ENCODE results near the gene SEMA4D.

Gene SEMA4D, protein sequence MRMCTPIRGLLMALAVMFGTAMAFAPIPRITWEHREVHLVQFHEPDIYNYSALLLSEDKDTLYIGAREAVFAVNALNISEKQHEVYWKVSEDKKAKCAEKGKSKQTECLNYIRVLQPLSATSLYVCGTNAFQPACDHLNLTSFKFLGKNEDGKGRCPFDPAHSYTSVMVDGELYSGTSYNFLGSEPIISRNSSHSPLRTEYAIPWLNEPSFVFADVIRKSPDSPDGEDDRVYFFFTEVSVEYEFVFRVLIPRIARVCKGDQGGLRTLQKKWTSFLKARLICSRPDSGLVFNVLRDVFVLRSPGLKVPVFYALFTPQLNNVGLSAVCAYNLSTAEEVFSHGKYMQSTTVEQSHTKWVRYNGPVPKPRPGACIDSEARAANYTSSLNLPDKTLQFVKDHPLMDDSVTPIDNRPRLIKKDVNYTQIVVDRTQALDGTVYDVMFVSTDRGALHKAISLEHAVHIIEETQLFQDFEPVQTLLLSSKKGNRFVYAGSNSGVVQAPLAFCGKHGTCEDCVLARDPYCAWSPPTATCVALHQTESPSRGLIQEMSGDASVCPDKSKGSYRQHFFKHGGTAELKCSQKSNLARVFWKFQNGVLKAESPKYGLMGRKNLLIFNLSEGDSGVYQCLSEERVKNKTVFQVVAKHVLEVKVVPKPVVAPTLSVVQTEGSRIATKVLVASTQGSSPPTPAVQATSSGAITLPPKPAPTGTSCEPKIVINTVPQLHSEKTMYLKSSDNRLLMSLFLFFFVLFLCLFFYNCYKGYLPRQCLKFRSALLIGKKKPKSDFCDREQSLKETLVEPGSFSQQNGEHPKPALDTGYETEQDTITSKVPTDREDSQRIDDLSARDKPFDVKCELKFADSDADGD

DNA sequence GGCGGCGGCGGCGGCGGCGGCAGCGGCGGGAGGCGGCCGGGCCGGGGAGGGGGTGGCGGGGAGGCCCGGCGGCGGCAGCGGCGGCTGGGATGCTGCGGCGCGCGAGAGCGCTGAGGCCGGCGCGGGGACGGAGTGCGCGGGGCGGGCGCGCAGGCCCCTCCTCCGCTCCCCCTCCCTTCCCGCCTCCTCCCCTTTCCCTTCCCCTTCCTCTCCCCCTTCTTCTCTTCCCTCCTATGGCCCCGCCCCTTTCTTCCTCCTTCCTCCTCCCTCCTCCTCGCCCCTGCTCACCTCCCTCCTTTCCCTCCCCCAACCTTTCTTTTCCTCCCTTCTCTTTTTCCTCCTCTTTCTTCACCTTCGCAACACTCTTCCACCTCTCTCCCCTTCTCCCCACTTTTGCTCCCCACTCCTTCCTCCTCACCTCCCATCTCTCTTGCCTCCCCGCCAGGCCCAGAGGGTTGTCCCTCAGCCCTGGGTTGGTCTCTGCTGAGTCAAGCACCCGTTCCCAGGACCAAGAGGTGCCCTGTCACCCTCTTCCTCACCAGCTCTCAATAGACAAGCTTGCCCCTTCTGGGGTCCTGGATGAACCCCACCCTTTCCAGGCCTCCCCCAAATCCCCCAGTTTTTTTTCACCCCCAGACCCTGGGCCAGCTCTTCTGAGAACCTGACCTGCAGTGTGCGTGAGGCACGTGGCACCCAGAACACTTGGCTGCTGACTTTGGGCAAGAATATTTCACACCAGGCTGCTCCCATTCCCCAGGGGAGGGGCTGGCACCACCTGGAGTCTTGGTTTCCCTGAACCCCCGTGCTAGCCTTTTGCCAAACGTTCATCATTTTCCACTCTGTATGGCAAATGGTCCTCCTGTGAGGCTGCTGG lies at the start of gene SEMA4D:
Gene SEMA4D, minus strand, starts transcription at position 136 of the 874 bp plus-strand sequence. CDS start 92,657 bp downstream, outside the sequence.
- no peak for DNase-seq

DNA sequence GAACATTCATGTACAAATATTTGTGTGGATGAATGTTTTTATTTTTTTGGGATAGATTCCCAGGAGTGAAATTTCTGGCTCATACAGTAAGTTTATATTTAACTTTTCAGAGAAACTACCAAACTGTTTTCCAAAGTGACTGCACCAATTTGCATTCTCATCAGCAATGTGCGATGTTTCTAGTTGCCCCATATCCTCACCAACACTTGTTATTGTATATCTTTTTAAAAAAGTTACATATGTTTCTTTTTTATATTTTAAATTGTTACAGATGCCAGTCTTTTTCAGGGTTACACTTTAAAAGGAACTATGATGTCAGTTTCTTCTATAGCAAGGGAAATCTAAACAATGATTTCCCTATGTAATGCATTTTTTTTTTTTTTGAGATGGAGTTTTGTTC lies 49.1 kb upstream of the SEMA4D start:
- no peak for DNase-seq

DNA sequence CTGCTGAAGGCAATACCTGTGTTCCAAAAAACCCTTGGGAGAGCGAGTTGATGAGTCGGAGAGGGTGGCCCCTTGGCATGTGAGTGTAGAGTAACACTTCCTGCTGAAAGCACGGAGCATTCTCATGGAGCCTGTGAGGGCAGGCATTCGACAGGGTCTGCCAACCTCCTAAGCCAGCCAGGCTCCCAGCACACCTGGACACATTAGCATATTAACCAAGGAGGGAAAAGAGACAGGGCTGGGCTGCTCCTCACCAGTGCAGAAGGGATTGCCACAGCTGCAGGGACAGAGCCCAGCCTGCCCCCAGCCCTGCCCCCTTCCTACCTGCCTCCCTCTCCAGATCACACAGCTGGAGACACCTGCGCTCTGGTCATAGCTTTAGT lies 46.4 kb upstream of the SEMA4D start:
- no peak for DNase-seq

DNA sequence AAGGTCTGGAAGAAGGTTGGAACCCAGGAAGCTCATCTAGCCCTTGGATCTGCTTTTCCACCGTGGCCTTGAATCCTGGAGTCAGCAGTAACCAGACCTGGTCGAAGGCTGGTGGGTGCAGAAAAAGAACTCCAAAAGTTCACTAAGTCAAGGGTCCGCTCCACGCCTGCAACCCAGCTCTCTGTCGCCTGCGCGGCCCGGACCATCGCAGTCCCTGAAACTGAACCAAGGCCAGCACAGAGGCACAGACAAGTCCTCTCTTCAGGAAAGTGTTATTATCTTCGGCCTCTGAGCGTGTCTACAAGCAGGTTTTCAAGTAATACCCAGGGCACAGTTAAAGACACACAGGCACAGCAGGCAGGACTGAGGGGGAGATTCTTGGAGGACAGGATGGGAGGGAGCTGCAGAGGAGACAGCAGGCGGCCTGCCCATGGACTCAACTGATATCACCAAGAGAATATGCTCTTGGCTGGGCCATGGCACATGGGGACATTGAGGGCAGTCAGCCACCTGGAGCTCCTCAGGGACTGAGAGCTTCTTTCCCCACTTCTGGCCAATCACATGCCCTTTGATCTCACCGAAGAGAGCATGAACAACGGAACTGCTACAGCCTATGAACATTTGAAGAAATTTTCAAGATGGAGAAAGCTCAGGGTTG lies 45.8 kb upstream of the SEMA4D start:
- DNase-seq: no peak

DNA sequence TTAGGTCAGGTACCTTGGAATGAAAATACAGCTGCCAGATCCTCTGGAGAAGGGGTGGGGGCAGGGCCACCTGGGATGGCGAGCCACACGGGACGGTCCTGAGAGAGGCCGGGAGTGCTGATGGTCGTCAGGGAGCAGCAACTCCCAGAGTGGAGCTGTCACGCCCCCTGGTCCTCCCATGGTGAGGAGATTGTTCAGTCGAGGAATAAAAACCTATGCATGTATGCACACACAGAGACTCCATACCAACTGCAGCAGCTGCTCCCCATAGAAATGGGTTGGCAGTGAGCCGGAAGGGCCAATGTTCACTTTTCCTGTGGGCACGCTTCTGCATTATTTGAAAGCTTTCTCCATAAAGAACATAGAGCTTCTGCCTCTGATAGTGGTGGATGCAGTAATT lies 45.2 kb upstream of the SEMA4D start:
- DNase-seq: no peak

DNA sequence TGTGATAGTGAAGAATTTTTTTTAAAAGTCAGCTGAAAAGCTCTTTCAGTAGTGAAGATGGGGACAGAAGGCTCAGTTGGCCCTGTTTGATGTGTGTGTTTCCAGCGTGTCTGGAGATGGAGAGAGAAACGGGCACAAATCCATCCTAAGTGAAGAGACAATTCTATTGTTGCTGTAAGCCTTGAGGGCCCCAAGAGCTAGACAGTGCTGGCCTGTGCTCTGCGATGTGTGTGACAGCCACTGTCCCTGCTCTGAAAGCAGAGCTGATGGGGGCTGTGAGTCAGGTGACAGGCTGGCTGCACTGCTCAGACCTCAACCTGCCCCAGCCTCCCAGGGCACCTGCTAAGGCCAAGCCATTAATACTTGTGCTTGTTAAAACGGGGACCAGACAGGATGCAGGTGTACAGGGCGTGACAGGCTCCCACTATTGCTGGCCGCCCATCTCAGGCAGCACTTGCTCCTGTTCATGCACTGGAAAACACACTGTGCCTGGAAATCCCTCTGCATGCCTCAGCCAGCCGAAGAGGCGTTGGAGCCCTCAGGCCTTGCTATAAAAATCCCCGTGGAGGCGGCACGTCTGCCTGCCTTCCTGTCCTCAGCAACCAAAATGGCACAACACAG lies 44.6 kb upstream of the SEMA4D start:
- DNase-seq: no peak

DNA sequence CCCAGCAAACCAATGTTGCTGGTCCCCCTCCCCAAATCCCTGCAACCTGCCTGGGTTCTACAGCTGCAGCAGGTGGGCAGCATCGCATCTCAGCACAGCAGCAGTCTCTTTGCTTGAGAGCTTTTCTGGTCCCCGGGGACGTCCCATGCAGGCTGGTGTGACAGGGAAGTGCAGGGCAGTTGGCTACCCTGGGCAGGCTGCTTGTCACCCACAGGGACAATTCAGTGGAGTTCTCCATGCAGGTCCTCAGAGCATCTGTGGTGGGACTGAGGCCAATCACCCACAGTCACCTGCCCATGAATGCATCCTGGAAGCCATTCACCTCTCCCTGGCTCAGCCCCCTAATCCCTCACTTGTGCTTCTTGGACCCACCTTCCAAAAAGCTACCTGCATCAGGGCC lies 43.9 kb upstream of the SEMA4D start:
- no peak for DNase-seq

DNA sequence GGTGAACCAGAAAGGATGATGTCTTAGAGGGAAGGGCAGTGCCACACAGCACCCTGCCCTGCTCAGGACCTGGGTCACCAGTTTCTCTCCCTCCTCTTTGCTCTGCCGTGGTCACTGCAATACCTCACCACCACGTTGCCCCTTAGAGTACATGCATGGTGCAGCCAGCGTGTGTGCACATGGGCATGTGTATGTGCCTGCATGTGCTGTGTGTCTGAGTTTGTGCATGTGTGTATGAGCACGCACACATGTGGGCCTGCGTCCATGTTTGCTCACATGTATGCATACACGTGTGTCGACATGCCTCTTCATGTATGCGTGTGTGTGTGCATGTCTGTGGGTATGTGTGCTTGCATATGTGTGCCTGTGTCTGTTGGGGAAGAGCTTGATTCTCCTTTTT lies 41.5 kb upstream of the SEMA4D start:
- no peak for DNase-seq

DNA sequence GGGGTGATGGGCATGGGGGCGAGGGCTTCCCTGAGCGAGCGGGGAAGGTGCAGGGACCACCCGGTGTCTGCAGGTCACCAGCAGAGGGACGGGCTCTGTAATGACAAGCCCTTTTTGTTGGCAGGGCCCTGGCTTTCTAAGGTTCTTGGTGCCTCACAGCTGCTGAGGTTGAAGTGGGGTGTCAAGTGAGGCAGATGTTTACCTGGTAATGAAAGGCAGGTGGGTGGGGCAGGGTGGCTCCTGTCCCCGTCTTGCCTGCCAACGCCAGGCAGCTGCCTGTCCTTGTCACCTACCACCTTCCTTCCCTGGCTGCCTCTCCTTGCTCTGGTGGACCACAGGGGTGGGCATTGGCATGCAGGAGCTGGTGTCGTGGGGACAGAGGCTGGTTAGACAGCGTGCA lies 41.0 kb upstream of the SEMA4D start:
- no peak for DNase-seq

DNA sequence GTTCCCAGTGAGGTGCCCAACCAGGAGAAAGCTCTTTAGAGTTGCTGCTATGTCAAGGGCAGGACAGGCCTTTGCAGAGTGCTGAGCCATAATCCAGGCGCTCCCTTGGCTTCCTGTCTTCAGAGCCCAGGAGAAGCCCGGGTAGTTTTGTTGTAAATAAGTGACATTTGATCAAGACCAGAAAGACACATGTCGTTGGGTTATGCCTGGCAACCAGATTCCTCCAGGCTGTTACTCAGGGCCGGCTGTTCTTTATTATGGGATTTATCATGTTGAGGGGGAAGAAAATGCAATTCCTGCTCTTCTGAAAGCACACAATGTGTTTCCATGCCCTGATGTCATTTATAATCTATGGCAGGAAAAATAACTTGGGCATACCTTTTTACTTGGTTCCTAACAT lies 39.3 kb upstream of the SEMA4D start:
- no peak for DNase-seq

DNA sequence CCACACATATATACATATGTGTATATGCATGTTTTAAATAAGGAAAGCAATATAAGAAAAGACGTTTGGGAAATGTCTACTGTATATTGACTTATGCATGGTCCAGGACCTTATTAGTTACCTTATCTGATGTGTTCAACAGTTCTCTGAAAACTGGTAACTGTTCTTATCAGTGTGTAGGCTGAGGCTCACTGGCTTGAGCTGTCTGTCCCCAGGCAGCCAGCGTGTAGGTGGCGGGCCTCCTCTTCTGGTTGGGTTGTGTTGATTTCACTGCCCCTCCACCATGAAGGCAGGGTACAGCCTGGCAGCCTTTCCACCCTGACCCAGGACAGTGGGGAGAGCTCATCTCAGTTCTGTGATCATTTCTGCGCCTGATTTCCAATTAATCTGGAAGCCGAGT lies 38.7 kb upstream of the SEMA4D start:
- DNase-seq: no peak

DNA sequence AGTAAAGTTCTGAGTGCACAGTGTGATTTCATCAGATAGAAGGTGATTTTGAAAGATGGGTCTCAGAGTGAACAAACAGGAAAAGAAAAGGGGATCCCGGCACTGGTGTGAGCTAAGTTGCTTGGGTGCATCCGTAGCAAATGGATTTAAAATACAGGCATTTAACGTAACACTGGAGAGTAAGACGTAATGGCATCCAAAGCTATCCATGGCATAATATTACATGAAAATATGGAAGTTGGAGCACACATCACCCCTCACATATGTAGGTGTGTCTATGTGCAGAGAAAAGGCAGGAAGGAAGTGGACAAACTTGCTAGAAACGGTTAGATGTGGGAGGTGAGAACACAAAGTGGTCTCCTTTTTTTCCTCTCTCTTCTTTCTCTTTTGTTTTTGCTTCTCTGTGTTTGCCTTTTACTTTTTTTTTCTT lies 38.2 kb upstream of the SEMA4D start:
- DNase-seq: no peak

DNA sequence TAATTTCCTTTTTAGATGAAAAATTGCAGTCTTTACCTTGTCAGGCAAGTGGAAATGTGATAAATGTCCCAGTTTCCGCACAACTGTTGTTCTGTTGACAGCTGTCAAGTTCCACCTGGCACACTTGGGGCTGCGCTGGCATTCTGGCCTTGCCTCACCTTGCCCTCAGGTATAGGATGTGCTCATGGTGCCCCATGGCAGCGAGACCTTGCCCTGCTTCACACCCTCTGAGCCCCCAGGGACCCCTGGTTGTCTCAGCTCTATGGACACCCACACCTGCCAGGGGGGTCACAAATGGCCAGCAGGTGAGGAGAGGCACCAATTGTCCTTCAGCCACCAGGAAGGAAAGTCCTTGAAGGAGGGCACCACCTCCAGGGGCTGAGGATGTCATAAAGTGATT lies 37.5 kb upstream of the SEMA4D start:
- no peak for DNase-seq

DNA sequence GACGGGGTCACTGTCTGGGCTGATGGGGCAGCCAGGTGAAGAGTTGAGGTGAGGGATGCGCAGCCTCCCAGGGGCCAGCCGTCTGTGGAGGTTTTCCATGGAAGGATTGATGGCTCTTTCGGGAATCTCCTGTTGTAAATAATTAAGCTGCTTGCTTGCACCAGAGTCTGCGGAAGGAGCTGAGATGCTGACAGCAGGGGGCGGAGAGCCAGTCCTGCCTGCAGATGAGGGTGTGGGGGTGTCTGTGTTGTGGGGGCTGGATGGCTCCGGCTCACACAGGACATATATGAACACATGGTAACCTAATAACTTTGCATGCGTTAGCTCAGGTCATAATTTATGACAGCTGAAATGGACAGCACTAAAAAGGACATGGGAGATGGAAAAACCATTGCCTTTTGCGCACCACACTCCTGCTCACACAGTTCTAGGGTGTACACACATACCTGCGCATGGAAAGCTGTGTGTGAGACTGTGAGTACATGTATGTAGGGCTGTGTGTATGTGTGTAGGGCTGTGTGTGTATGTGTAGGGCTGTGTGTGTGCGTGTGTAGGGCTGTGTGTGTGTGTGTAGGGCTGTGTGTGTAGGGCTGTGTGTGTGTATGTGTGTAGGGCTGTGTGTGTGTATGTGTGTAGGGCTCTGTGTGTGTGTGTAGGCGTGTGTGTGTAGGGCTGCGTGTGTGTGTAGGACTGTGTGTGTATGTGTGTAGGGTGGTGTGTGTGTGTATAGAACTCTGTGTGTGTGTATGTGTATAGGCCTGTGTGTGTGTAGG lies 36.8 kb upstream of the SEMA4D start:
- DNase-seq: no peak

DNA sequence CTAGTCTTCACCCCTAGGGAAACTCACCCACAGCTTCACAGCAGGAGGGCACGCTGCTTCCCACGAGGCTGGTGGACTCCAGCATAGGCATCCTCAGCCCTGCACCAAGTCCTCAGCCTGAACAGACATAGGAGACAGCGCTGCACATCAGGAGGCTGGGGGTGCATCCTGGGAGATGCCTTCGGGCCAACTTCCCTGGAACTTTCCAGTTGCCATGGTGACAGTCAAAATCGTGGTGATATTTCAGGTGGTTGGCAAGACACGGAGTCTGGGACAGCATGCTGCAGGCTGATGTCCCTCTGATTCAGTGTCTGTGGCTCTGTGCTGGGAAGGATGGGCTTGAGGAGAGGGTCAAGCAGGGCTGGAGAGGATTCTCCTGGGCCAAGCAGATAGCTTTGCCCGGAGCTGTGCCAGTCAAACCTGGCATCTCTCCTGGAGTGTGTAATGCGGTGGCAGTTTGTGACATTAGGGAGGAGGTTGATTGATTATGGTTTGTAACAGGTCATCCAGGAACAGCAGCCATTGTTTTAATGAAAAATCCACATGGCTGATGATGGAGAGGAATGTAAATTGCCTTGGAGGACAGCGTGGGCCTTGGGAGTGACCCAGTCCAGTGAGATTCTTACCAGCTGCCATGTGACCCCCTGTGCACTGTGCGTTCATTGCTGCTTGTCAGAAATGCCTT lies 35.6 kb upstream of the SEMA4D start:
- DNase-seq: no peak

DNA sequence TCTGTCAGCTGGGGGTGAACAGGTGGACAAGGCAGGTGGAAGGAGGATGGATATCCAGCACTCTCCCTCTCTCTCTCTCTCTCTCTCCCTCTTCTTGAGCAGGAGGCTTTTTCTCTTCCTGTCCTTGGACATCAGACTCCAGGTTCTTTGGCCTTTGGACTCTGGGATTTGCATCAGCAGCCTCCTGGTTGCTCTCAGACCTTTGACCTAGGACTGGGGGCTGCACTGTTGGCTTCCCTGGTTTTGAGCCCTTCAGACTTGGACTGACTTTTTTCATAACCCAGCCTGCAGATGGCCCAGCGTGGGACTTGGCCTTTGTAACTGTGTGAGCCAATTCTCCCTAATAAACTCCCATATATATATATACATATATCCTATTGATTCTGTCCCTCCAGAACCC lies 35.0 kb upstream of the SEMA4D start:
- no peak for DNase-seq

DNA sequence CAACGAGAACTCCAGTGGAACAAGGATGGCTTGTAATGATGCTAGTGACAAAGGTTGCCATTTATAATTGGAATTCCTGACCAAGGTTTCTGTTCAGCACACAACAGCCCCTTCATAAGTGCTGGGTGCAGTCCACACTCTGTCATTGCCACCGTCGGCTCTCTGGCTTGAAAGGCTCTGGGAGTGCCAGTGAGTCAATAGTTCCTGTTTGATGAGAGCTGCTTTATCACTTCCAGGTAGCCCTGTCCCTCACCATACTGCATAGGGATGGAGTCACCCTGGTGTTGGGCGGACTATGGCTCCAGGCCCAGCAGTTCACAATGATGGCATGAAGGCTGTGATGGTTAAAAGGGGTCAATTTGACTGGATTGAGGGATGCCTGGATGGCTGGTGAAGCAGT lies 34.6 kb upstream of the SEMA4D start:
- no peak for DNase-seq

DNA sequence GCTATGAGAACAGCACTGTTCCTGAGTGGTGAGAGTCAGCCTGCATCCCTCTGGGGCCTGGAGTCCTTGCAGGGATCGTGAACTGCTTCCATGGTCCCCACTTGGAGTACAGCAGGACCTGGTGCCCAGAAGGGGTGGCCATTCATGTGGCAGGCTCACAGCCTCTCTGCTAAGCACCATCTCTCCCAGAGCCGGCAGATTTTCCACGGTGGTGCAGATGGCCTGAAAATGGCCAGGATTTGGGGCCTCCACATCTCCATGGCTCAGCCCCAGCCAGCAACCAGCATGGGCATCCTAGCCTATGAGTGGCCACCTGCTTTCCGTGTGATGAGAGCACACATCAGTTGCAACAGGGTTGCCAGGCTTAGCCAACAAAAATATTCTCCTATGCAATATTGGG lies 33.9 kb upstream of the SEMA4D start:
- no peak for DNase-seq

DNA sequence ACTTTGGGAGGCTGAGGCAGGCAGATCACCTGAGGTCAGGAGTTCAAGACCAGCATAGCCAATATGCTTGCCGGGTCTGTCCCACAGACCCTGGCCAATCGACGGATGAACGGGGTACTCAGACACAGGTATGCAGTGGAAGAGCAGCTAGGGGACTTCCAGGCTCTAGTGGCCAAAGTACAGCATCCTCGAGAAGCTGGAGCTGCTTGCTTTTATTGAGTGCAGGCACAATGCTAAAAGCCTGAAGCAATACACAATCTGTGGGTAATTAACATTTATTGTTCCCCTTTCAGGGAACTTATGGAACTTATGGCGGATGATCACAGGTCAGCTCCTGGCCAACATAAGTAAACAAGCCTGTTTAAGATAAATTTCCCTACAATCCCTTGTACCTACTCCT lies 32.8 kb upstream of the SEMA4D start:
- no peak for DNase-seq

DNA sequence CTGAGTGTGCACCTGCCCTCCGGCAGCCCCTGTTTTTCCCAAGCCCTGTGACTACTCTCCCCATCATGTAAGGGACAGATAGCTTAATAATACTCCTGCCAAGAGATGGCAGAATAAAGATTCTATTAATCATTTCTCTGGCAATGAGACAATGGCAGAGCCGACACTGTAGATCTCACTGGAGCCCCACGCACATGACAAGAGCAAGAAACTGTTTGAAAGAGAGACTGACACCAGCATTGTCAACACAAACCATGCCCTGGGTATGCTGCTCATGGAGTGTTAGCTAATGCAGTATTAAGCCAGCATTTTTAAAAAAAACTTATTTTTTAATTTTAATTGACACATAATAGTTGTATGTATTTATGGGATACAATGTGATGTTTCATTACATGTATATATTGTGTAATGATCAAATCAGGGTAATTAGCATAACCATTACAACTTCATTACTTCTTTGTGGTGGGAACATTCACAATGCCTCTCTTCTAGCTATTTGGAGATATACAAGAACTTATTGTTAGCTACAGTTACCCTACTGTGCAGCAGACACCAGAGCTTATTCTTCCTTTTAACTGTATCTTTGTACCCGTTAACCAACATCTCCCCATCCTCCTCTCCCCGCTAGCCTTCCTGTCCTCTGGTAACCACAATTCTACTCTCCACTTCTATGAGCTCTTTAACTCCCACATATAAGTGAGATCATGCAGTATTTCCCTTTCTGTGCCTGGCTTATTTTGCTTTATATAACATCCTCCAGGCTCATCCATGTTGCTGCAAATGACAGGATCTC lies 31.5 kb upstream of the SEMA4D start:
- DNase-seq: no peak

Data from T1000 (cell line).